IPS-NIHi7 (cell line): ENCODE results near the gene SYNGR3.
A peak's percentile ranks its signal among the peaks of the same experiment; 100 is the strongest.
"Not testable (repeated sequence)": the region's sequence is repeated elsewhere in the genome, so short reads cannot be mapped to it uniquely, and the experiment has no call there.

Experiments
- DNase-seq: peaks from one replicate; pipeline ENCODE4 v3.0.0; 2012; ENCODE audit warnings: mixed read lengths; ENCODE audit errors: extremely low spot score

SYNGR3 gene

GRCh38 chr16:1989209-1990100, at the start of gene SYNGR3:
TSS of gene SYNGR3 (plus strand) at chr16:1989970. CDS start at chr16:1990103, 133 bp downstream.
- peak; percentile 42 for DNase-seq

GRCh38 chr16:1940273-1941161, 49.3 kb upstream of the SYNGR3 start:
- no peak for DNase-seq

GRCh38 chr16:1941162-1942046, 48.4 kb upstream of the SYNGR3 start:
- no peak for DNase-seq

GRCh38 chr16:1942047-1942809, 47.5 kb upstream of the SYNGR3 start:
- DNase-seq: no peak

GRCh38 chr16:1942810-1943726, 46.7 kb upstream of the SYNGR3 start, which contains the start of gene MSRB1:
TSS of gene MSRB1 (minus strand) at chr16:1943199. CDS start at chr16:1943156, 43 bp downstream.
- peak; percentile 100 for DNase-seq

GRCh38 chr16:1944612-1945199, 45.1 kb upstream of the SYNGR3 start:
- no peak for DNase-seq

- no peak for DNase-seq
Observed at GRCh38 chr16:1945559-1946391, 44.0 kb upstream of the SYNGR3 start.

- DNase-seq: no peak
Observed at GRCh38 chr16:1946495-1947368, 43.0 kb upstream of the SYNGR3 start.

GRCh38 chr16:1947369-1947670, 42.5 kb upstream of the SYNGR3 start:
- DNase-seq: no peak

- no peak for DNase-seq
Observed at GRCh38 chr16:1949507-1949906, 40.3 kb upstream of the SYNGR3 start.

- DNase-seq: no peak
Observed at GRCh38 chr16:1950047-1950446, 39.7 kb upstream of the SYNGR3 start.

- DNase-seq: no peak
Observed at GRCh38 chr16:1950559-1950958, 39.2 kb upstream of the SYNGR3 start.

GRCh38 chr16:1953734-1954133, 36.0 kb upstream of the SYNGR3 start:
- DNase-seq: no peak

GRCh38 chr16:1957434-1958142, 32.2 kb upstream of the SYNGR3 start:
- DNase-seq: not testable (repeated sequence)

- DNase-seq: not testable (repeated sequence)
Observed at GRCh38 chr16:1958143-1958491, 31.7 kb upstream of the SYNGR3 start.

GRCh38 chr16:1958715-1959268, 31.0 kb upstream of the SYNGR3 start:
- no peak for DNase-seq
